Testis (tissue), 3 donors: ENCODE results near the gene TSSC4. TPM values are rescaled to one million over a fixed set of nuclear protein-coding genes. Genes with fewer than 3 reads are reported as not detected.

Experiments
- DNase-seq: peaks from one replicate; pipeline ENCODE4 v3.0.0-alpha.2; 2019
- H3K27ac ChIP-seq, 2 donors: fragments of 200-600 bp; sonication (generic); one replicate each; pipeline ENCODE4 v1.5.1; 2019
- H3K27me3 ChIP-seq: fragments of 200-600 bp; sonication (generic); one replicate; pipeline ENCODE4 v1.5.1; 2019
- H3K36me3 ChIP-seq: fragments of 200-600 bp; sonication (generic); one replicate; pipeline ENCODE4 v1.5.1; 2017; ENCODE audit warnings: low read depth; ENCODE audit errors: missing control alignments
- H3K4me1 ChIP-seq: fragments of 200-600 bp; sonication (generic); one replicate; pipeline ENCODE4 v1.5.1; 2019
- H3K4me3 ChIP-seq, 2 donors: fragments of 200-600 bp; sonication (generic); one replicate each; pipeline ENCODE4 v1.5.1; 2017 to 2019
- H3K9me3 ChIP-seq: fragments of 200-600 bp; sonication (generic); one replicate; pipeline ENCODE4 v1.5.1; 2017
- POLR2A ChIP-seq: fragments of 450-650 bp; IDR thresholded peaks from one replicate; pipeline ENCODE4 v1.6.1; 2017; ENCODE audit warnings: antibody characterized with exemption, mild to moderate bottlenecking, moderate library complexity
- WGBS, 2 donors: methylation state at CpG; one replicate each; pipeline ENCODE4 v1.1.5; 2018; 5-methylcytosine and 5-hydroxymethylcytosine counted together
- intact Hi-C: fragments of 100-400 bp; cut with DNase I; formaldehyde crosslinking; loops from one replicate; pipeline ENCODE4 v1.15.1; 2023; ENCODE audit warnings: low total_unique reads
- polyA plus RNA-seq: library from polyadenylated mRNA; stranded (reverse); fragments of 350-450 nt; fragmentation: Illumina TruSeq; extraction: RNeasy Lipid Tissue Mini Kit (QIAGEN cat#74804); gene quantifications from one replicate; pipeline ENCODE4 v1.2.3, GENCODE V29; 2014; ENCODE audit warnings: low read depth, low replicate concordance; ENCODE audit not compliant: insufficient read depth
- total RNA-seq, 2 donors: library from RNA; depleted of rRNA; stranded (reverse); fragments of >200 nt; gene quantifications; one replicate each; pipeline ENCODE4 v1.2.3, GENCODE V29; 2016
- TF ChIP-seq, protein P1 (sequence below), 3 experiments: fragments of 450-650 bp in 2 of 3; fragments of 200-600 bp in 1 of 3; sonication (generic) in 1 of 3; IDR thresholded peaks; one replicate each; pipeline ENCODE4 v1.5.1; 2016 to 2019; ENCODE audit warnings: antibody characterized with exemption in 3 of 3, mild to moderate bottlenecking in 2 of 3, moderate library complexity in 1 of 3

Gene TSSC4
- total and polyA plus RNA-seq, 3 donors from 2014 or later = 87.4 to 133 (median 95.5) TPM

DNA sequence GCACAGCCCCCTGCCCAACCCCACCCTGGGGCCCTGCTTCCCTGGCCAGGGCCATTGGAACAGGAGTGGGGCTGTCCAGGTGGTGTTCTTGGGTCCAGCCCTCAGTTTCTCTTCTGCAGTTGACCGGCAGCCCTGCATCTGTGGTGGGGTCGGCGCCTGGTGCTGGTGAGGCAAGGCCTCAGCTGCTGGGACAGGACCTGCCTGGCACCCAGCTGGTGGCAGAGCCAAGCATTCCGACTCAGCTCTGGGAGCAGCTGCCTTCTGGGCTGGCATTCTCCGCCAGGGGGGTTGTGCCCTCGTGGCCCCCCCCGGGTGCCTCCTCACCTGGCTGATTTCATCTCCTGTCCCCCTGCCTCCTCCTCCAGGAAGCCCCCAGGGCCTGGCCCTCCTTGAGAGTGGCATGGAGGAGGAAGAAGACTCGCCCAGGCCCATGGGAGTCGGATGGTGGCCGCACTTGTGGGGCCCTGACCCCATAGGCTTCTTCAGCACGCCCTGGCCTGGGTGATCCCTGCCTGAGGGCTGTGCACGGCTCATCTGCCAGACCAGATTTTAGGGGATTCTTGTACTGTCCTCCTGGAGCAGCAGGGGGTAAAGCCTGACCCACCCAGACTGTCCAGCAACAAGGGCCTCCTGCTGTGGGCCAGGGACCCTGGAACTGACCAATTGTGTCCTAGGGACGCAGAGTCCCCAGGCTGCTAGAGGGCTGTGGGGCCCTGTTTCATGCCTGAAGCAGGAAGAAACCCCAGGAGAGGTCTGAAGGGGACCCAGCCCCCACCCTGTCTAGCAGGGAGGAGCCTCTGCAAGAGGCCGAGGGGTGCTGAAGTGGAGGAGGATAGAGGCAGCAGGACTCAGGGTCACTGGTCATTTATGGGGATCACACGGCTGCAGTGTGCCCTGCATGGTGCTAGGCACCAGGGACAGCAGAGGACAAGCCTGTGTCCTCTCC is 11.8 kb upstream of the TSSC4 start:
- DNase-seq = no peak
- H3K36me3 ChIP-seq = no peaks in the 10 kb centered on the region
- H3K9me3 ChIP-seq = no peaks in the 10 kb centered on the region
- H3K4me1 ChIP-seq = peaks cover 67% of the 10 kb centered on the region
- no peak overlapping the region for H3K4me3 ChIP-seq
- WGBS, 2 donors = 47 to 59% methylated on average over 8 to 14 of the region's 15 CpGs
- no peaks in the 10 kb centered on the region for H3K27me3 ChIP-seq
- intact Hi-C loops = no loop called here
- peak overlapping the region; percentile 21 to 72 for H3K27ac ChIP-seq
- no peak for TF ChIP-seq POLR2A
- TF ChIP-seq, protein P1, sequence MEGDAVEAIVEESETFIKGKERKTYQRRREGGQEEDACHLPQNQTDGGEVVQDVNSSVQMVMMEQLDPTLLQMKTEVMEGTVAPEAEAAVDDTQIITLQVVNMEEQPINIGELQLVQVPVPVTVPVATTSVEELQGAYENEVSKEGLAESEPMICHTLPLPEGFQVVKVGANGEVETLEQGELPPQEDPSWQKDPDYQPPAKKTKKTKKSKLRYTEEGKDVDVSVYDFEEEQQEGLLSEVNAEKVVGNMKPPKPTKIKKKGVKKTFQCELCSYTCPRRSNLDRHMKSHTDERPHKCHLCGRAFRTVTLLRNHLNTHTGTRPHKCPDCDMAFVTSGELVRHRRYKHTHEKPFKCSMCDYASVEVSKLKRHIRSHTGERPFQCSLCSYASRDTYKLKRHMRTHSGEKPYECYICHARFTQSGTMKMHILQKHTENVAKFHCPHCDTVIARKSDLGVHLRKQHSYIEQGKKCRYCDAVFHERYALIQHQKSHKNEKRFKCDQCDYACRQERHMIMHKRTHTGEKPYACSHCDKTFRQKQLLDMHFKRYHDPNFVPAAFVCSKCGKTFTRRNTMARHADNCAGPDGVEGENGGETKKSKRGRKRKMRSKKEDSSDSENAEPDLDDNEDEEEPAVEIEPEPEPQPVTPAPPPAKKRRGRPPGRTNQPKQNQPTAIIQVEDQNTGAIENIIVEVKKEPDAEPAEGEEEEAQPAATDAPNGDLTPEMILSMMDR (IDR thresholded peaks at IDR 0.05) = no peak

DNA sequence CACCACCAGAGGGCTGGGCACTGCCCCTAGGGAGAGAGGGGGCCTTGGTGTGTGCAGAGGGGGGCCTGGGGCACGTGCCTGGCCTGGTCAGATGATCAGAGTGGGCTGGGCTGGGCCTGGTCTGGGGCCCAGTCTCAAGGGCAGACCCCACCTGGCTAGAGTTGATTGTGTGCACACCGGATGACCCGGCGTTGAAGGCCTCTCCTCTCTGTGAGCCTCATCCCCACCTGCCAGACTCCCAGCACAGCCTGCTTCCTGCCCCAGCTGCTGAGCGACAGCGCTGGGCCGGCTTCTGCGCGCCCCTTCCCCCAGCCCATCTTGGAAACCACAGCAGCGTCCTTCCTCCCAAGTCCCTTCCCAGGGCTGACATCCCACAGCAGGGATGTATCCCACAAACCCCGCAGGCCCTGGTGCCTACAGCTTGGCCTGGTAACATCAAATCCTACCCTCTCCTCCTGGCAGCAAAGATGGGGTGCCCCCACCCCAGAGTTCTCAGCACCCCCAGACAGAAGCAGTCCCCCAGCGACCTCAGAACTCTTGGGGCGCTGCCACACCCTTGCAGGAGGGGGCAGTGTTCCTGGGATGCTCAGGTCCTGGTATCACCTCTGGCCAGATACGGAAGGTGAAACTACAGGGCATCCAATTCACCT is 11.0 kb upstream of the TSSC4 start:
- no peak for DNase-seq
- no peak for TF ChIP-seq POLR2A
- TF ChIP-seq, protein P1 (IDR thresholded peaks at IDR 0.05) = peak in 1 of 3 experiments; percentile 3
- Histone ChIP-seq H3K36me3 (no peaks in the 10 kb centered on the region), H3K27me3 (no peaks in the 10 kb centered on the region), H3K4me3 (no peak overlapping the region), H3K4me1 (peaks cover 59% of the 10 kb centered on the region), H3K27ac (peak overlapping the region; percentile 21 to 72), H3K9me3 (no peaks in the 10 kb centered on the region)
- 36 to 48% methylated on average over 10 to 14 of the region's 14 CpGs for WGBS, 2 donors
- intact Hi-C loops = no loop called here

DNA sequence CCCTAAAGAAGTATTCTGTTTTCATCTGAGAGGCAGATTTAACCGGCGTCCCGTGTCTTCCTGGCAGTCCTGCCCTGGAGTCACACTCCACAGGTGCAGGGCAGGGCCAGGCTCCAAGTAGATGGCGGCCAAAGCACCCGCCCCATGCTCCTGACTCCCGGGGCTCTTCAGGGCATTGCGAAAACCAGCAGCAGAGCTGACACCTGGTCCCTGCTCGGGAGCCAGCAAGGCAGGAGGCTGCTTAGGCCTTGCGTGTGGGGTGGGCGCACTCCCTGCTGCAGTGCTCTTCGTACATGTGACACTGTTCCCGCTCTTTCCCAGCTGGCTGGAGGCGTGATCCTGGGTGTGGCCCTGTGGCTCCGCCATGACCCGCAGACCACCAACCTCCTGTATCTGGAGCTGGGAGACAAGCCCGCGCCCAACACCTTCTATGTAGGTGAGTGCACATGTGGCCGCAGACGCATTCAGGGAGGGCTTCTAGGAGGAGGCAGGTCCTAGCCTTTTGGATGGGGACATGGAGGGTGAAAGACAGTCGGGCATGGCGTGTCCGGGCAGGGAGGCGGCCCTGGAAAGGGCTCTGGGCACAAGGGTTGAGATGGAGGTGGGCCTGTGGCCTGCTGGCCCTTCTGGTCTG is 10.3 kb upstream of the TSSC4 start:
- Histone ChIP-seq H3K4me1 (peaks cover 54% of the 10 kb centered on the region), H3K36me3 (no peaks in the 10 kb centered on the region), H3K4me3 (no peak overlapping the region), H3K27me3 (no peaks in the 10 kb centered on the region), H3K27ac (peak overlapping the region in 1 of 2 donors; percentile 72), H3K9me3 (no peaks in the 10 kb centered on the region)
- intact Hi-C loops = no loop called here
- TF ChIP-seq, protein P1 (IDR thresholded peaks at IDR 0.05) = no peak
- no peak for TF ChIP-seq POLR2A
- no peak for DNase-seq
- 70 to 75% methylated on average over 5 to 23 of the region's 23 CpGs for WGBS, 2 donors

DNA sequence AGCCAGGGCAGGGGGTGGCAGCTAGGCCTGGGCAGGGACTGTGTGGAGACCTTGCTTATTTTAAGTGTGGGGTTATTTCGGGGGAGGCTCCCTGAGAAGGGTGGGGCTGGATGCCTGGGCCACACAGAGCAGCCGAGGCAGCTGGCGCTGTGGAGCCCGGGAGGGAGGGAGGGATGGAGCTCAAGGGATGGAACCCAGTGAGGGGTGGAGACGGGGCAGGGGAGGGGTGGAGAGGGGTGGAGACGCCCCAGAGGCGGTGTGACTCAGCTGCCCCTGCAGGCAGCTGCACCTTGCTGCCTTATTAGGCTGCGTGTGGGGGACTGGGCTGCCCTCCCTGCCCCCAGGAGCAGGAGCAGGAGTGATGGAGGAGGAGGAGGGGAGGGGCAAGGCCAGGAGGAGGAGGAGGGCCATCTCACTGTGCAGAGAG is 9.8 kb upstream of the TSSC4 start:
- H3K9me3 ChIP-seq = no peaks in the 10 kb centered on the region
- 9 to 23% methylated on average over 6 to 8 of the region's 8 CpGs for WGBS, 2 donors
- intact Hi-C loops = no loop called here
- peak; percentile 50 for DNase-seq
- H3K4me3 ChIP-seq = no peak overlapping the region
- no peak for TF ChIP-seq POLR2A
- TF ChIP-seq, protein P1 (IDR thresholded peaks at IDR 0.05) = no peak
- H3K4me1 ChIP-seq = peaks cover 52% of the 10 kb centered on the region
- no peaks in the 10 kb centered on the region for H3K27me3 ChIP-seq
- H3K36me3 ChIP-seq = no peaks in the 10 kb centered on the region
- H3K27ac ChIP-seq = peak overlapping the region; percentile 31 to 72
